T47D (cell line): ENCODE results near the gene TSTD1.

Source experiments
- DNase-seq, 2 experiments: peaks; one replicate each; pipeline versions ENCODE4 v3.0.0 to v3.0.0-alpha.2; 2011 to 2012; ENCODE audit warnings: low read depth in 1 of 2, low spot score in 1 of 2
- JUND ChIP-seq: IDR thresholded peaks from 2 replicates; pipeline ENCODE4 v1.6.1; 2012; ENCODE audit warnings: low read depth
- in situ Hi-C: cut with HindIII; loops from 2 replicates; pipeline ENCODE4 v1.10.0; 2016; ENCODE audit warnings: low sequenced_read_pairs, low pct_unique_long_range_greater_than_20kb

The TSTD1 gene

GRCh38 chr1:161061419-161061818 lies 22.7 kb upstream of the TSTD1 start:
- TF ChIP-seq JUND: no peak
- in situ Hi-C loops: no loop called here
- DNase-seq: no peak

GRCh38 chr1:161059293-161059692 lies 20.5 kb upstream of the TSTD1 start:
- no peak for DNase-seq
- TF ChIP-seq JUND: no peak
- in situ Hi-C loops: no loop called here

GRCh38 chr1:161054805-161055204 lies 16.0 kb upstream of the TSTD1 start:
- DNase-seq: no peak
- in situ Hi-C loops: no loop called here
- TF ChIP-seq JUND: no peak

GRCh38 chr1:161054232-161054631 lies 15.5 kb upstream of the TSTD1 start:
- DNase-seq: no peak
- in situ Hi-C loops: no loop called here
- TF ChIP-seq JUND: no peak

GRCh38 chr1:161052899-161053298 lies 14.1 kb upstream of the TSTD1 start:
- in situ Hi-C loops: no loop called here
- no peak for TF ChIP-seq JUND
- DNase-seq: no peak

- in situ Hi-C loops: no loop called here
- DNase-seq: no peak
Observed at GRCh38 chr1:161051219-161051618, 12.5 kb upstream of the TSTD1 start.

GRCh38 chr1:161048949-161049722 lies 10.4 kb upstream of the TSTD1 start:
- DNase-seq: no peak
- in situ Hi-C loops: no loop called here
- no peak for TF ChIP-seq JUND

More at GRCh38 chr1:161051219-161051618, 12.5 kb upstream of the TSTD1 start:
- TF ChIP-seq JUND: no peak

- no peak for TF ChIP-seq JUND
- DNase-seq: no peak
- in situ Hi-C loops: no loop called here
Observed at GRCh38 chr1:161047436-161048420, 9.0 kb upstream of the TSTD1 start.

- TF ChIP-seq JUND: no peak
- no peak for DNase-seq
- in situ Hi-C loops: no loop called here
Observed at GRCh38 chr1:161046605-161047228, 8.0 kb upstream of the TSTD1 start.

GRCh38 chr1:161045736-161046604 lies 7.2 kb upstream of the TSTD1 start, which contains the start of gene USF1:
Gene USF1, minus strand, starts transcription at chr1:161045977. Its CDS starts 2,702 bp downstream, at chr1:161043275.
- in situ Hi-C loops: no loop called here
- TF ChIP-seq JUND: no peak
- peak; percentile 93 to 98 for DNase-seq

GRCh38 chr1:161044908-161045735 lies 6.4 kb upstream of the TSTD1 start:
- DNase-seq: peak; percentile 84 to 90
- in situ Hi-C loops: no loop called here
- no peak for TF ChIP-seq JUND
